B cell (primary cell): Measurements from ENCODE around the gene FHIP1B. TPM values are rescaled to one million over a fixed set of nuclear protein-coding genes. Genes with fewer than 3 reads are reported as not detected.

ENCODE experiments used
- ATAC-seq: fragments of 200-7000 bp; cut with Tn5 transposase; one replicate; pipeline ENCODE4 v1.10.0; 2021; ENCODE audit warnings: low read depth, mild to moderate bottlenecking, moderate number of reproducible peaks, moderate library complexity
- CTCF ChIA-PET: fragments of 350-600 bp; sonication (Branson Sonifier 250); formaldehyde crosslinking; loops from one replicate; lab custom pipeline; 2021; ENCODE audit warnings: antibody characterized with exemption, inconsistent platforms; lab: Charles Lee
- POLR2A ChIA-PET: fragments of 350-600 bp; sonication (Branson Sonifier 250); formaldehyde crosslinking; loops from one replicate; lab custom pipeline; 2021; ENCODE audit warnings: antibody characterized with exemption; lab: Charles Lee
- DNase-seq: peaks from one replicate; pipeline ENCODE4 v3.0.0; 2013
- H2AFZ ChIP-seq: 2 replicates; pipeline ENCODE4 v1.6.1; 2012; ENCODE audit warnings: mild to moderate bottlenecking, low read depth, low read length; ENCODE audit not compliant: insufficient read depth, poor library complexity, severe bottlenecking
- H3K27ac ChIP-seq, 2 donors: 1 replicate in 1 of 2; 2 replicates in 1 of 2; pipeline ENCODE4 v1.5.1; 2012 to 2013; ENCODE audit warnings: low read length in 2 of 2, mild to moderate bottlenecking in 2 of 2, moderate library complexity in 1 of 2
- H3K27me3 ChIP-seq, 4 experiments: fragments of 200-600 bp in 1 of 4; sonication (generic) in 1 of 4; replicated peaks in 1 of 4; 1 replicate in 2 of 4; 2 replicates in 2 of 4; pipeline versions ENCODE4 v1.6.1 to v1.7.0; 2013 to 2016; ENCODE audit warnings: low read length in 3 of 4, mild to moderate bottlenecking in 2 of 4, mixed read lengths in 1 of 4, moderate library complexity in 1 of 4; ENCODE audit not compliant: insufficient read depth in 4 of 4, control insufficient read depth in 3 of 4; ENCODE audit errors: control extremely low read depth in 1 of 4
- H3K36me3 ChIP-seq, 2 experiments: replicated peaks in 1 of 2; 1 replicate in 1 of 2; 2 replicates in 1 of 2; pipeline versions ENCODE4 v1.6.1 to v1.7.1; 2013; ENCODE audit warnings: low read length in 1 of 2; ENCODE audit not compliant: insufficient read depth in 2 of 2, control insufficient read depth in 1 of 2; ENCODE audit errors: control extremely low read depth in 1 of 2, extremely low read depth in 1 of 2
- H3K4me1 ChIP-seq, 2 donors: fragments of 200-600 bp in 1 of 2; sonication (generic) in 1 of 2; 1 replicate in 1 of 2; 2 replicates in 1 of 2; pipeline versions ENCODE4 v1.5.1 to v1.6.1; 2013 to 2017; ENCODE audit warnings: low read length in 2 of 2; ENCODE audit not compliant: control insufficient read depth in 2 of 2, insufficient read depth in 2 of 2
- H3K4me2 ChIP-seq: replicated peaks from 2 replicates; pipeline ENCODE3; 2012; ENCODE audit warnings: mild to moderate bottlenecking, low read depth, low read length; ENCODE audit not compliant: poor library complexity, severe bottlenecking
- H3K4me3 ChIP-seq, 5 experiments: fragments of 200-600 bp in 1 of 5; sonication (generic) in 1 of 5; 1 replicate in 3 of 5; 2 replicates in 2 of 5; pipeline versions ENCODE4 v1.5.1 to v1.7.0; 2011 to 2016; ENCODE audit warnings: low read length in 4 of 5, mild to moderate bottlenecking in 4 of 5, low read depth in 2 of 5, control low read depth in 1 of 5, moderate library complexity in 1 of 5; ENCODE audit not compliant: insufficient read depth in 1 of 5; ENCODE audit errors: control extremely low read depth in 1 of 5, extremely low read depth in 1 of 5
- H3K79me2 ChIP-seq: fragments of 200-600 bp; sonication (generic); one replicate; pipeline ENCODE4 v1.6.0; 2016; ENCODE audit warnings: low read length; ENCODE audit not compliant: control insufficient read depth, insufficient read depth
- H3K9ac ChIP-seq: fragments of 200-600 bp; sonication (generic); 2 replicates; pipeline ENCODE4 v1.6.1; 2017; ENCODE audit warnings: mild to moderate bottlenecking, low read length, moderate library complexity
- H3K9me3 ChIP-seq, 3 donors: one replicate each; pipeline versions ENCODE4 v1.6.1 to v1.7.1; 2013; ENCODE audit warnings: low read length in 2 of 3; ENCODE audit not compliant: control insufficient read depth in 2 of 3, insufficient read depth in 1 of 3; ENCODE audit errors: control extremely low read depth in 1 of 3
- H4K20me1 ChIP-seq: 2 replicates; pipeline ENCODE4 v1.6.0; 2012; ENCODE audit warnings: mild to moderate bottlenecking, low read length; ENCODE audit not compliant: insufficient read depth, control insufficient read depth, poor library complexity, severe bottlenecking
- H3K27ac Mint-ChIP-seq: one replicate; pipeline ENCODE4 v1.8.0; 2021; ENCODE audit warnings: mixed read lengths
- H3K27me3 Mint-ChIP-seq: one replicate; pipeline ENCODE4 v1.8.0; 2021; ENCODE audit warnings: mixed read lengths
- H3K4me1 Mint-ChIP-seq: one replicate; pipeline ENCODE4 v1.8.0; 2021; ENCODE audit warnings: mixed read lengths
- H3K4me3 Mint-ChIP-seq: one replicate; pipeline ENCODE4 v1.8.0; 2021; ENCODE audit warnings: mixed read lengths
- H3K9me3 Mint-ChIP-seq: one replicate; pipeline ENCODE4 v1.8.0; 2022; ENCODE audit warnings: mixed read lengths; ENCODE audit not compliant: insufficient read depth
- CTCF ChIP-seq: fragments of 200-600 bp; IDR thresholded peaks from one replicate; pipeline ENCODE4 v1.8.0; 2022; ENCODE audit warnings: antibody characterized with exemption, mild to moderate bottlenecking
- EZH2 ChIP-seq: IDR thresholded peaks from 2 replicates; pipeline ENCODE4 v1.6.1; 2012; ENCODE audit warnings: borderline replicate concordance, low read depth, mild to moderate bottlenecking, moderate library complexity, low read length; ENCODE audit not compliant: insufficient read depth, poor library complexity, severe bottlenecking
- WGBS: methylation state at CpG from one replicate; pipeline ENCODE4 v1.1.5; 2013; ENCODE audit warnings: missing lambda C conversion rate; ENCODE audit not compliant: insufficient coverage; 5-methylcytosine and 5-hydroxymethylcytosine counted together
- intact Hi-C: fragments of 100-400 bp; cut with micrococcal nuclease; formaldehyde crosslinking; loops from one replicate; pipeline ENCODE4 v1.10.0; 2022
- polyA plus RNA-seq: library from polyadenylated mRNA; depleted of rRNA; stranded (reverse); fragments of >200 nt; gene quantifications from 2 replicates; pipeline ENCODE4 v1.2.3, GENCODE V29; 2012
- total RNA-seq, 2 donors: library from RNA; stranded (reverse); fragments of 120-200 nt in 1 of 2; gene quantifications; 1 replicate in 1 of 2; 2 replicates in 1 of 2; pipeline versions ENCODE4 v1.2.3 to v1.2.4, GENCODE V29; 2013 to 2022

FHIP1B gene
- total and polyA plus RNA-seq, 2 donors (not counting 1 experiment from before 2014, with no cell fraction given), result 37.1 to 44.1 TPM

GRCh38 chr11:6216501-6216900 is 17.9 kb downstream of the FHIP1B start:
- H4K20me1 ChIP-seq, result no peaks in the 10 kb centered on the region

DNA sequence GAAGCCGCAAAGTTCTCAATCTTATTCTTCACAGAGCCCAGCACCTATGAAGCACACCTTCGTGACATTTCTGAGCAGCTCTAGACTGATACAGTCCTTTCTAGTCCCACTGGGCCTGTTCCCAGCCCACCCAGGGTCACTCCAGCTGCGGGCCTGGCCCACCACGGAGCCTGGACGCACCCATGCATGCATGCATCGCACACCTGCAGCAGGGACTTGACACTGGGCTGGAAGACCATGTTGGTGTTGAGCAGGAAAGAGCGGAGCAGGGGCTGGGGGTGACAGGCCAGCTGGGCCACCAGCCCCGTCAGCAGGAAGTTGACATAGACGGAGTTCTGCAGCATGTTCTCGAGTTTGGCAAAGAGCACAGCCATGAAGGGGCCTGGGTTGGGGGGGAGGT is 19.9 kb downstream of the FHIP1B start:
- H3K79me2 ChIP-seq, result no peaks in the 10 kb centered on the region
- no peak for TF ChIP-seq CTCF
- no peak for TF ChIP-seq EZH2
- no peaks in the 10 kb centered on the region for H3K4me1 ChIP-seq
- intact Hi-C loops, result no loop called here
- H3K27ac ChIP-seq, result no peak overlapping the region
- no peak overlapping the region for H3K4me2 ChIP-seq
- ChIA-PET CTCF (interaction anchor here (0.6 kb wide), 1 partner anchor 1754 kb away, joined by 3 read pairs; no protein-coding TSS in a partner anchor), POLR2A (no interaction called here)
- H3K9me3 Mint-ChIP-seq, result no peaks in the 10 kb centered on the region
- H3K27me3 ChIP-seq, result no peaks in the 10 kb centered on the region
- no peak overlapping the region for H3K9ac ChIP-seq
- ATAC-seq (no peak), DNase-seq (no peak)
- 98% methylated on average over 9 of the region's 10 CpGs for WGBS
- H3K27me3 Mint-ChIP-seq, result no peaks in the 10 kb centered on the region
- no peak overlapping the region for H2AFZ ChIP-seq
- H3K4me3 Mint-ChIP-seq, result no peak overlapping the region
- no peak overlapping the region for H3K27ac Mint-ChIP-seq
- peaks cover 0 to 68% of the 10 kb centered on the region in 2 experiments for H3K36me3 ChIP-seq
- no peaks in the 10 kb centered on the region for H4K20me1 ChIP-seq
- H3K9me3 ChIP-seq, result no peaks in the 10 kb centered on the region
- H3K4me1 Mint-ChIP-seq, result no peaks in the 10 kb centered on the region
- H3K4me3 ChIP-seq, result no peak overlapping the region

More at GRCh38 chr11:6216501-6216900, 17.9 kb downstream of the FHIP1B start:
- H3K4me2 ChIP-seq, result no peak overlapping the region
- 100% methylated on average over 4 of the region's 4 CpGs for WGBS
- CTCF ChIA-PET, result no interaction called here
- no peak overlapping the region for H3K4me3 Mint-ChIP-seq
- H3K4me1 Mint-ChIP-seq, result no peaks in the 10 kb centered on the region
- no peak overlapping the region for H3K27ac ChIP-seq
- H3K9ac ChIP-seq, result no peak overlapping the region
- no peak for ATAC-seq
- POLR2A ChIA-PET, result no interaction called here
- H2AFZ ChIP-seq, result no peak overlapping the region
- H3K27ac Mint-ChIP-seq, result no peak overlapping the region
- H3K36me3 ChIP-seq, result peaks cover 0 to 78% of the 10 kb centered on the region in 2 experiments
- no peaks in the 10 kb centered on the region for H3K4me1 ChIP-seq
- intact Hi-C loops, result no loop called here
- H3K9me3 ChIP-seq, result no peaks in the 10 kb centered on the region
- no peaks in the 10 kb centered on the region for H3K79me2 ChIP-seq
- TF ChIP-seq CTCF (no peak), EZH2 (no peak)
- no peaks in the 10 kb centered on the region for H3K27me3 Mint-ChIP-seq
- H3K4me3 ChIP-seq, result no peak overlapping the region
- no peak for DNase-seq
- no peaks in the 10 kb centered on the region for H3K27me3 ChIP-seq
- H3K9me3 Mint-ChIP-seq, result no peaks in the 10 kb centered on the region
